Breast epithelium (tissue), 3 donors: Measurements from ENCODE around the gene SNAPC2.

ENCODE experiments used
- CTCF ChIP-seq, 3 donors: fragments of 450-650 bp; IDR thresholded peaks; one replicate each; pipeline ENCODE4 v1.5.1; 2016 to 2017; ENCODE audit warnings: antibody characterized with exemption in 3 of 3, mild to moderate bottlenecking in 3 of 3, moderate library complexity in 3 of 3
- POLR2A ChIP-seq: fragments of 450-650 bp; IDR thresholded peaks from one replicate; pipeline ENCODE4 v1.6.1; 2016; ENCODE audit warnings: antibody characterized with exemption, mild to moderate bottlenecking, moderate library complexity
- POLR2AphosphoS5 ChIP-seq, 3 donors: sonication (generic); formaldehyde crosslinking; IDR thresholded peaks; one replicate each; pipeline ENCODE4 v1.6.1; 2017; ENCODE audit warnings: antibody characterized with exemption in 3 of 3

DNA sequence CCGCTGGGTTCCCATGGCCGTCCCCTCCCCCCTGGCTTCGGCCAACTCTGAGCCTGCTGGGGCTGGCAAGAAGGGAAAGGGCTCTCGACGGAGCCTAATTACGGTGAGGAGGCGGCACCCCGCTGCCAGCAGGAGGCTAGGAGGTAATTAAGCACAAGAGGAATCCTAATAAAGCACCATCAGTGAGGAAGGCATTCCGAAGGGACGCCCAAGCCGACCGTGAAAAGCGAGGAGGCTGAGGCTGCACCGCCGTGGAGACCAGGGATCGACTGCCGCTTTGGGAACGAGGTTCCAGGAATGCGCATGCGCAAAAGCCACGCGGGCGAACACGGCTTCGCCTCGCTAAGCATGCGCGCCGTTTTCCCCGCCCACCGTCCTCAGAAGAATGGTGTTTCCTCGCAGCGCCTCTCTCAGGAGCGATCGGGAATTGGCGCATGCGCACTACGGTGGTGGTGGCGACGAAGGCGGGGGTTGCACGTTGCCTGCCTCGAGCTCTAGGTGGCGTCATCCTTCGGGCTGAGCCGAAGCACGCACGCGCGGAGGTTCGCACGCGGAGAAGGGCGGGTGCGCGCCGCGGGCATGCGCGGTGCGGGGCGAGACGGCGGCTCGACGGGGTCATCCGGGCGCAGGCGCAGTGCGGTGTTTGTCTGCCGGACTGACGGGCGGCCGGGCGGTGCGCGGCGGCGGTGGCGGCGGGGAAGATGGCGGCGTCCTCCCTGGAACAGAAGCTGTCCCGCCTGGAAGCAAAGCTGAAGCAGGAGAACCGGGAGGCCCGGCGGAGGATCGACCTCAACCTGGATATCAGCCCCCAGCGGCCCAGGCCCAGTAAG is 16.7 kb upstream of the SNAPC2 start, which contains the start of gene MAP2K7:
- TF ChIP-seq CTCF (IDR thresholded peaks at IDR 0.05) (peak; percentile 42 to 54 (median 50)), POLR2AphosphoS5 (IDR thresholded peaks at IDR 0.05) (peak; percentile 69 to 85 (median 70)), POLR2A (peak; percentile 63)
